Central memory CD8-positive, alpha-beta T cell (primary cell): ENCODE data around the gene LIF.
A peak's percentile ranks its signal among the peaks of the same experiment; 100 is the strongest.

Experiments used
- ATAC-seq: fragments of 150-1000 bp; cut with Tn5 transposase; replicated peaks from 2 replicates; pipeline ENCODE4 v1.10.0; 2022; ENCODE audit warnings: mild to moderate bottlenecking, moderate FRiP score, moderate number of reproducible peaks; ENCODE audit not compliant: poor library complexity, severe bottlenecking; ENCODE audit errors: extremely low read depth
- DNase-seq, 2 donors: peaks; one replicate each; pipeline ENCODE4 v3.0.0; 2021; ENCODE audit warnings: low spot score in 2 of 2
- H3K27ac Mint-ChIP-seq: one replicate; pipeline ENCODE4 v1.8.0; 2022; ENCODE audit warnings: low read depth, mild to moderate bottlenecking, moderate library complexity, mixed read lengths
- H3K27me3 Mint-ChIP-seq: one replicate; pipeline ENCODE4 v1.8.0; 2022; ENCODE audit warnings: mixed read lengths
- H3K36me3 Mint-ChIP-seq: one replicate; pipeline ENCODE4 v1.8.0; 2022; ENCODE audit warnings: mild to moderate bottlenecking, moderate library complexity, mixed read lengths; ENCODE audit not compliant: insufficient read depth
- H3K4me1 Mint-ChIP-seq: one replicate; pipeline ENCODE4 v1.8.0; 2022; ENCODE audit warnings: mixed read lengths
- H3K4me3 Mint-ChIP-seq: one replicate; pipeline ENCODE4 v1.8.0; 2022; ENCODE audit warnings: mild to moderate bottlenecking, moderate library complexity, mixed read lengths
- H3K9me3 Mint-ChIP-seq: one replicate; pipeline ENCODE4 v1.8.0; 2022; ENCODE audit warnings: mixed read lengths

LIF gene

DNA sequence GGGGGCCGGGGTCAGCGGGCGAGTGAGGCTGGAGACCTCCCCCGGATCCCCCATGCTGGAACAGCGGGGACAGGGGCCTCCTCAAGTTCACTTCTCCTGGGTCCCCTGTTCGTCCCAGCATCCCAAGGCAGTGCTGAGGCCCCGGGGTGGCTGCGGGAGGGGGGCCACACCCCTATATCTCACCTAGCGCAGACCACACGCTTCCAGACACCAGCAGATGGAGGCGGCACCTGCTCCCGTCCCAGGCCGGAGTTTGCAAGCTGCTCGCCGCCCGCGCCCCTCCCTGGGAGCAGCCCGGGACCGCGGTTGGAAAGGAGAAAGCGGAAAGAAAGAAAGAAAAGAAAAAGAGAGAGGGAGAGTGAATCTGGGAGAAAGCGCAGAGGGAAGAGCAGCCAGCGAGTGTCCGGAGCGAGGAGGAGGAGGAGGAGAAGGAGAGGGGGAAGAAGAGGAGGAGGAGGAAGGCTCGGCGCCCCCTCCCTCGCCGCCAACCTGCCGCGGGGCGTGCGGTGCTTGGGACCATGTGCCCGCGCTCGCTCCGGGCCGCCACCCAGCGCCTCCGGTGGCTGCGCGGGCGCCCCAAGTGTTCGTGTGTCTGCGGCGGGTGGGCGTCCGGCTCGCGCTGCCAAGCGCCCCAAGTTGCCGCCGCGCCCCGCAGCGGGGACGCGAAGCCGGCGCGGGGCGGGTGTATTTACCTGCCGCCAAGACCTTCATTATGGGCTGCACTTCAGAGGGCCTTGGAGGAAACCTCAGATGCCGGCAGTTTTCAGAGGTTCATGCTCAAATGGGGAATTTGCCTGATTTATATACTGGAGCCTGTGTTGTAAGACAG, at the start of gene LIF:
TSS of gene LIF (minus strand) at position 775 of the 829 bp plus-strand sequence. CDS start at position 711, 64 bp downstream.
- no peaks in the 10 kb centered on the region for H3K9me3 Mint-ChIP-seq
- H3K36me3 Mint-ChIP-seq: peaks cover 2% of the 10 kb centered on the region
- no peak within 1 kb of the TSS for H3K27ac Mint-ChIP-seq
- ATAC-seq: peak; percentile 87
- peaks cover 28% of the 10 kb centered on the region for H3K4me1 Mint-ChIP-seq
- DNase-seq: peak in 1 of 2 donors; percentile 22
- peaks cover 44% of the 10 kb centered on the region for H3K27me3 Mint-ChIP-seq
- peak within 1 kb of the TSS; percentile 77 for H3K4me3 Mint-ChIP-seq

DNA sequence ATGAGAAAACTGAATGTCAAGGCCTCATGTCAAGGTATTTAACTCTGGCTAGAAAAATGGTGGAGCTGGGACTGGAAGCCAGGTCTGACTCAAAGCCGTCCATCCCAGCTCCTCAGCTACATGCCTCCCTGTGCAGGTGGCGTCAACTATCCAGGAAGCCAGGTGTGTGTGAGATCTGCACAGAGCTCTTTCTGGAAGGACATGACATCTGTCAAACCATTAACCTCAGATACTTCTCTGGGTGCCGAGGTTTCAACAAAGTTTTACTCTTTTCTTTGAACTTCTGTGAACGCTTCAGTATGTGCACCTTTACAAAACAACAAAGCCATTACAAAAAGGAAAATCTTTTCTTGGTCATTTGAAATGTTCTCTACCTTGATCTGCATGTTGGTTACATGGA, 49.8 kb upstream of the LIF start:
- DNase-seq (no peak), ATAC-seq (no peak)
- Mint-ChIP-seq H3K4me1 (peaks cover 24% of the 10 kb centered on the region), H3K4me3 (no peak overlapping the region), H3K27me3 (no peaks in the 10 kb centered on the region), H3K36me3 (peaks cover 28% of the 10 kb centered on the region), H3K27ac (peak overlapping the region; percentile 44), H3K9me3 (no peaks in the 10 kb centered on the region)

DNA sequence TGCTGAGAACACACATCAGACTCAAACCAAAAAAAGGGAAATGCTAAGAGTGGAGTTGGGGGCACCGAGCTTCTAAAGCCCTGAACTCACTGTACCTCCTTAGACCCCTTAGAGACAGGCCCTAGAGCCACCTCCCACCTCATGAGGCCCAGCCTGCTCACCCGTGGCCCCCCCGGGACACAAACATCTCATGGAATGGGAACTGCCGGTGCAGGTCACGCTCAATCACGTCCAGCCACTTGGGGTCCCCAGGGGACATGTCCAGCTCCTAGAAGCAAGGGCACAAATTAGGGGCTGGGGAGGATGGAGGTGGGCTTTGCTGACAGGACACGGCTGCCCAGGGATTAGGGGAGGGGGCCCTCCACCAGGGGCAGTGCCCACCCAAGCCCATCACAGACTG, 49.0 kb upstream of the LIF start:
- ATAC-seq (no peak), DNase-seq (no peak)
- Mint-ChIP-seq H3K9me3 (no peaks in the 10 kb centered on the region), H3K27me3 (no peaks in the 10 kb centered on the region), H3K4me3 (no peak overlapping the region), H3K27ac (peak overlapping the region; percentile 41), H3K36me3 (peaks cover 28% of the 10 kb centered on the region), H3K4me1 (peaks cover 18% of the 10 kb centered on the region)

DNA sequence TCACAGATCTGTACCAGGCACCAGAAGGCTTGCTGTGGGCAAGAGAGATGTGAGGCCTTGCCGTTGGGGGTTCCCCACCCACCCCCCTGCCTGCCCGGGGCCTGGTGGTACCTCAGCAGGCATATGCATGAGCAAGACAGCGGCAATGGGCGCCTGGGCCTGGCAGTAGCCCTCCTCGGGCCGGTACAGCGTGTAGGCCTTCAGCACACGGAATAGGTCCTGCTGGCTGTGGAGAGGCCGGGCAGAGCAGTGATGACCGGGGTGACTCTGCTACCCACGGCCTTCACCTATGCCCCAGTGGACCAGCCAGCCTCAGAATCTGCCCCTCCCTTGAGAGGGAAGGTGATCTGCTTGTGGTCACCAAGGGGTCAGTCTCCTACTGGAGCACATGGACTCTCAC, 48.3 kb upstream of the LIF start:
- Mint-ChIP-seq H3K36me3 (peaks cover 29% of the 10 kb centered on the region), H3K27me3 (no peaks in the 10 kb centered on the region), H3K4me1 (peaks cover 22% of the 10 kb centered on the region), H3K9me3 (no peaks in the 10 kb centered on the region), H3K4me3 (no peak overlapping the region), H3K27ac (peak overlapping the region; percentile 38)
- DNase-seq: no peak
- no peak for ATAC-seq

DNA sequence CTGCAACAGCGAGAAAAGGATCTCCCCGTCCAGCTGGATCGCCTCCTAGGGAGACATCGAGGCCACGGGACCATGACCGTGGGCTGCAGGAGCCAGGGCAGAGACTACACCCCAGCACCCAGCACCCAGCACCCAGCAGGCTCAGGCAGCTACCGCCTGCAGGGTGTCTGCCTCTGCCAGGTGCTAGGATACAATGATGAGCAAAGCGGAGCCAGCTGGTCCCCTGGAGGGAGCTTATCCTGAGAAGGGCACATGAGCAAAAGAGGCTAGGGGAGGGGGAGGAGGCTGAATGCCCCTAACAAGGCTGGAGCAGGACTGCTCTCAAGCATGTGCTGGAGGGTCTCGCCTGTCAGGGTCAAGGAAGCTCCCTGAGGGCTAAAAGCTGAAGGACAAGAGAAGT, 47.5 kb upstream of the LIF start:
- DNase-seq: no peak
- no peak for ATAC-seq
- Mint-ChIP-seq H3K9me3 (no peaks in the 10 kb centered on the region), H3K4me3 (no peak overlapping the region), H3K27me3 (no peaks in the 10 kb centered on the region), H3K27ac (peak overlapping the region; percentile 38), H3K4me1 (peaks cover 26% of the 10 kb centered on the region), H3K36me3 (peaks cover 27% of the 10 kb centered on the region)

DNA sequence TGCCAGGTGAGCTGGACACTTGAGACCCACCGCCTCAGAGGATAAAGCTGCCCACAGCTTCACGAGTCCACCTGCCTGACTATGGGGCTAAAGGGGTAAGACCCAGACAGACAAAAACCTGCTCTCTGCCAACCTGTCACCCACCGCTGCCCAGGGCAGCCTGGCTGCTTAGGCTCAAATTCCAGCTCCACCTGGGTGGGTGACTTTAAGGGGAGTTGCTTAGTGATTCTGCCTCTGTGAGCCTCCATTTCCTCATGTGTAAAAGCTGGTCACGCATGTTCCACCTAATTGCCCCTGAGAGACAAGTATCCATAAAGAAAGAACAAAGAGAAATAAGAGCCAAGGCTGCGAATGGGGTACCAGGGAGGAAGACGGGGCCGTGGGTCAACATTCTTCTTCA, 46.5 kb upstream of the LIF start:
- no peak overlapping the region for H3K4me3 Mint-ChIP-seq
- peak overlapping the region; percentile 30 for H3K27ac Mint-ChIP-seq
- peaks cover 28% of the 10 kb centered on the region for H3K4me1 Mint-ChIP-seq
- peaks cover 27% of the 10 kb centered on the region for H3K36me3 Mint-ChIP-seq
- DNase-seq (no peak), ATAC-seq (no peak)
- no peaks in the 10 kb centered on the region for H3K9me3 Mint-ChIP-seq
- no peaks in the 10 kb centered on the region for H3K27me3 Mint-ChIP-seq

DNA sequence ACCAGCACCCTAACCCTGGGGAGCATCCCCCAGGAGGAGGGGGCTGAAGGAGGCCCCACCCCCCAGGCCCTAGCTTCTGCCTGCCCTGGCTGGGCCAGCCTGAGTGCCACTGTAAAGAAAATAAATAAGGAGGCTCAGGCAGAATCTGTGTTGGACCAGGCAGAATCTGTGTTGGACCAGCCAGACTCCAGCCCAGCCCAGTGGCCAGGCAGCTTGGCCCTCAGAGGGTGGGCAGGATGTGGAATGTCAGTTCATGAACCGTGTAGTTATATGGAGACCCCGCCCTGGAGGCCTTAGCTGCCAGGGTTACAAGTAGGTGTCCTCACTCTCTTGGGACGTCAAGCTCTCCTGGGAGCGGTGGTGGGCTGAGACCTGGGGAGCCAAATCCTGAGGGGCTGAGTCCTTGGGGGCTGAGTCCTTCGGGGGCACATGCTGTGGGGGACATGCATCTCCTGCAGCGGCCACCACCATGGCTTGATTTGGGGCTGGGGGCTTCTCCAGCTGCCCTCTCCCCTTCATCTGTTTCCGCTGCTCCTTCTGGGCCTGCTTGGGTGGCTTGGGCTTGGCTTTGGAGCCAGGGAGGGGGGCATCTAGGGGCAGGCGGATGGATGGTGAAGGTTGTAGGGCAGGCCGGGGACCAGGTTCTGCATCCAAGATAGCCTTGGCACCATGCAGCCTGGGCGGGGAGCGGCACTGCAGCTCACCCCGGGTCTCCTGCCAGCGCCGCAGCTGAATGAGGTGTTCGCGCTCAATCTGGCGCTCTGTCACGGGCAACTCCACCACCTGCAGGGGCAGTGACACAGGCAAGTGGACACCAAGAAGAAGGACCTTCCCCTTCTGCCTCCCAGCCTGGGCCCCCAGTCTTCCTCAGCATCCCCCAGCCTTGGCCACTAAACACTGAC, 45.8 kb upstream of the LIF start:
- Mint-ChIP-seq H3K27ac (no peak overlapping the region), H3K36me3 (peaks cover 30% of the 10 kb centered on the region), H3K27me3 (no peaks in the 10 kb centered on the region), H3K9me3 (no peaks in the 10 kb centered on the region), H3K4me3 (no peak overlapping the region), H3K4me1 (peaks cover 34% of the 10 kb centered on the region)
- ATAC-seq: no peak
- no peak for DNase-seq

DNA sequence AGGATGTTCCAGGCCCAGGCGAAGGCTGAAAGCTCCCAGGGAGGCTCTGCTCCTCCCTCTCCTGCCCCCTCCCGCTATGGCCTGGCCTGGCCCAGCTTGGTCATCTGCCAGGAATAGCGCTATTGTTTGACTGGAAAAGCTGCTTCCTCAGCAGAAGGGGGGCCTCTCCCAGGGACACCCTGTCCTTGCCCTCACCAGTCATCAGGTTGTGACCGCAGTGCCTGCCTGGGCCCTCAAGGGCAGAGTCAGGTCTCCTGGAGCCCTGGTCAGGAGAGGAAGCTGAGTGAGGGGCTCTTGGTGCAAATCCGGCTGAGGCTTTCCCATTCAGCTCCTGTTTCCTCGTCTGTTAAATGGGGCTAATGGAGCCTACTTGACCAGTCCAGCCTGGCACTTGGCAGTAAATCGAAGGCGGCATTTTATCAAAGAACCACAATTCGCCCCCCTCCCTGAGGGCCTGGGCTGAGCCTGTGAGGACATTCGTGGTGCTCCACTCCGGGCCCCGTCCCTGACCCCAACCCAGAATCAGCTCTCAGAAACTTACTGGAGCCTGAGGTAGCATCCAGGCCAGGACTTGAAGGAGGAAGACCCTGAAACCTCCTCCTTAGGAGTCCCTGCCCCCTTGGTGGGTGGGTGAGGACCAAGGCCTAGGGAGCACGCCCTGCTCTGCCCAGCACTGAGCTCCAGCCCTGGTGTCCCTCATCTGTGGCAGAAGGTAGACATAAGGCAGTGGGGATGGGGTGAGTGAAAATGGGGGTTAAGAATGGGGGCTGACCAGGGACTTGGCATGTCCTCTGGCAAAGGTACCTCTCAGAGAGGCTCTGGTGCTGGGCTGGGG, 44.7 kb upstream of the LIF start:
- Mint-ChIP-seq H3K9me3 (no peaks in the 10 kb centered on the region), H3K4me3 (peak overlapping the region; percentile 86), H3K4me1 (peaks cover 34% of the 10 kb centered on the region), H3K27ac (no peak overlapping the region), H3K36me3 (peaks cover 36% of the 10 kb centered on the region), H3K27me3 (no peaks in the 10 kb centered on the region)
- DNase-seq (no peak), ATAC-seq (no peak)

DNA sequence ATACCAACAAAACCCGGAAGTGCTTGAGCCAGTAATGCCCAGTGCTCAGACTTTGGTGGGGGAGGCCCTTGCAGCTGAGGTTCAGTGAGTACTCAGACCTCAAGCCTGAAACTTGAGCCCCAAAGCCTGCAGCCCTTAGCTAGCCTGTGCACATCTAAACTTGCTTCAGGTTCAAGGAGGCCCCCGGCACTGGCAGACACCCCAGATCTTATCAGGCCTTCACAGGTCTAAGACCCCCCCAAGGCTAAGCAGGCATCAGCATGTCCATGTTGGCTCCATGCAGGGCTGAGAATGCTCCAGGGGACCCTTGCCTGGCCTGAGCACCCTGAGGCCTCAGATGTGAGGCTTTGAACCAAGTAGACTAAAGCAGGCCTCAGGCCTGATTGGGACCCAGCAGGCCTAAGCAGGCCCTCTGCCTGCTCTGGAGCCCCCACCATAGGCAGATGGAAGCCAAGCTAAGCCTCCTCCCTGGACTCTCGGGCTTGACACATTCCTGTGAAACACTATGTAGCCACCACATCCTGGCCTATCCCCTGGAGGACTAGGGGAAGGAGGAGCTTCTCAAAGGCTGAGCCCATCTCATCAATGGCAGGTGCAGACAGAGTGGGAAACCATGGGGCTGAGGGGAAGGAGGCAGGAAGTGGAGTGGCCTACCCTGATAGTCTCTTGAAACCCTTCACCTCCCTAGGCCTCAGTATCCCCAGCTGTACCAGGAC, 43.9 kb upstream of the LIF start:
- DNase-seq (no peak), ATAC-seq (no peak)
- peaks cover 30% of the 10 kb centered on the region for H3K4me1 Mint-ChIP-seq
- H3K36me3 Mint-ChIP-seq: peaks cover 33% of the 10 kb centered on the region
- no peaks in the 10 kb centered on the region for H3K9me3 Mint-ChIP-seq
- H3K4me3 Mint-ChIP-seq: peak overlapping the region; percentile 86
- peak overlapping the region; percentile 84 for H3K27ac Mint-ChIP-seq
- H3K27me3 Mint-ChIP-seq: no peaks in the 10 kb centered on the region

DNA sequence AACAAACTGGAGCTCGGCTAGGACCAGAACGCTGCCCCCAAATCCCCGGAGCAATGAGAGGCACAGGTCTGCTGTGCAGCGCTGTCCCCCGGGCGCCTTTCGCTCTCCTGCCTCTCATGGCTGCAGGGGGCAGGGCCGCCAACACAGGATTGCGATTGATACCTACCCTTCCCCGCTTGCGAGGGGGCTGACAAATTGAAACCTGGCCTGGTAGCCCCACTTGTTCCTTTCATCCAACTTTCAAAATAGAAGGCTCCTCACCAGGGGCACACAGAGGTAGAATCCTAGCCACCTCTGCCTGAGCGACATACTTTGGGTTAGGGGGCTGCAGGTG, 43.4 kb upstream of the LIF start:
- peak; percentile 33 for ATAC-seq
- peak overlapping the region; percentile 84 for H3K27ac Mint-ChIP-seq
- peak overlapping the region; percentile 86 for H3K4me3 Mint-ChIP-seq
- no peaks in the 10 kb centered on the region for H3K27me3 Mint-ChIP-seq
- no peaks in the 10 kb centered on the region for H3K9me3 Mint-ChIP-seq
- H3K36me3 Mint-ChIP-seq: peaks cover 34% of the 10 kb centered on the region
- no peak for DNase-seq
- peaks cover 29% of the 10 kb centered on the region for H3K4me1 Mint-ChIP-seq

DNA sequence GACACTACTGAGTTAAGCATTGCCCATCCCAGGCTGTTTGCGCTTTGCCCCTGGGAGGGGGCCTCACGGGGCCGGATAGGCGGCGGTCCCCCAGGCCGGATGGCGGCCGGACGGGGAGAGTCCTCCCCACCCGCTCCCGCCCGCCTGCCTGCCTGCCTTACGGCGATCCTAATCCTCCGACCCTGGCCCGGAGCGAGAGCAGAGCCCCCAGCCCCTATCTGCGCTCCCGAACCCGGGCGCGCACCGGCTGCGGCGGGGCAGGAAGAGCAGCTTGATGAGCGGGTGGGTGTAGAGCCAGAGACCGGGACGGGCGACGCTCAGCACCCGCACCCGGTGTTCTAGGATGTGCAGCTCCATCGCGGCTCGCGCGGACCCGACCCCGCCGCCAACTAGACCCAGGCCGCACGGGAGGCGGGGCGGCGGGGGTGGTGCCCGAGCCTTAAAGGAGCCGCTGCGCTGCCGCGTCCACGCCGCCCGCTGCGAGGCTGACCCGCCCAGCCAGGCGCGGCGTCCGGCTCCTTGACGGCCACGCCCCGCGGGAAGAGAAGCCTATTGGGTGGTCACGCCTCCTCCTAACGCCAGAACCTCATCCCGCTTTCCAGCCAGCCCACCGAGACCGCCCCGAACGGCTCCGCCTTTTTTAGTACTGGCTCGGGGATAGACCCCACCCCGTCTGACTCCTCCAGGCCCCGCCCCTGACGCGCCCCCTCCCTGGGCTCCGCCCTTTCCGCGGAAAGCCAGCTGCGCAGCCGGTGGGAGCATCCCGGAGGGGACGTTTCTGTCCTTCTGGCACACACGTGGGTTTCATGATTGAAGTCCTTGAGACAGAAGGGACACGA, 42.8 kb upstream of the LIF start, which contains the start of gene CASTOR1:
TSS of gene CASTOR1 (minus strand) at position 365 of the 839 bp plus-strand sequence. CDS start at position 357, 8 bp downstream.
- peak within 1 kb of the TSS; percentile 84 for H3K27ac Mint-ChIP-seq
- peak; percentile 78 for ATAC-seq
- no peaks in the 10 kb centered on the region for H3K27me3 Mint-ChIP-seq
- H3K36me3 Mint-ChIP-seq: peaks cover 34% of the 10 kb centered on the region
- no peaks in the 10 kb centered on the region for H3K9me3 Mint-ChIP-seq
- peak within 1 kb of the TSS; percentile 86 for H3K4me3 Mint-ChIP-seq
- peaks cover 29% of the 10 kb centered on the region for H3K4me1 Mint-ChIP-seq
- peak; percentile 75 to 78 for DNase-seq
